ENCODE measurements around the gene ADCY9.

ADCY9 gene

DNA sequence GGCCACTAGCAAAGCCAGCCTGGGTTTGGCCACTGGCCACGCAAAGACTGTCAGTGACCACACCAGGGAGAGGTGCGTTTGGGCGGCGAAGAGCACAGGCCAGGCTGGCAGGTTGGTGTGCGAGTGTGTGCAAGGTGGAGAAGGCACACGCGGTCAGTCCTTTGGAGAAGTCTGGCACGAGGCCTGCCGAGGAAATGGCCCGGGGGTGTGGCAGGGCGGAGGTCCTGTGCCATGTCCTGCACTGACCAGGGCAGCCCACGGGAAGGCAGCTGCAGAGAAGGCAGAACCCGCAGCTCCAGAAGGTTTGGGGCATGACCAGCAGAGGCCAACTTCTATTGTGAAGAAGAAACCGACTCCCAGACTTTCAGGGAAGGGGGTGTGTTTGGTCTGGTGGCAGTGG is 90.8 kb downstream of the ADCY9 start:
- DNase-seq = no peak

DNA sequence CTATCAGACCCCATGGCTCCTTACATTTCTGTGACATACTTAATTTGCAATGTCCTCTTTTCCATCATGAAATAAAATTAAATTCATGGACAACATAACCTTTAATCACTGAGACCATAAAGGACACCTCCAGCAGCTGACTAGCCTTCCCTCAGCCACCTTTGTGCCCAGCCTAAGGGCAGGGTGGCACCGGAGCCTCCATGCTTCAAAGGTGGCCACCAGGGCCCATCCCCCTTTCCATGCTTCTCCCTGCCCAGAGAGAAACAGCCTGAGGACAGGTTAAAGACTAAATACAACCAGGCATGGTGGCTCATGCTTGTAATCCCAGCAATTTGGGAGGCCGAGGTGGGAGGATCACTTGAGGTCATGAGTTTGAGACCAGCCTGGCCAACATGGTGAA is 94.3 kb downstream of the ADCY9 start:
- DNase-seq = no peak

DNA sequence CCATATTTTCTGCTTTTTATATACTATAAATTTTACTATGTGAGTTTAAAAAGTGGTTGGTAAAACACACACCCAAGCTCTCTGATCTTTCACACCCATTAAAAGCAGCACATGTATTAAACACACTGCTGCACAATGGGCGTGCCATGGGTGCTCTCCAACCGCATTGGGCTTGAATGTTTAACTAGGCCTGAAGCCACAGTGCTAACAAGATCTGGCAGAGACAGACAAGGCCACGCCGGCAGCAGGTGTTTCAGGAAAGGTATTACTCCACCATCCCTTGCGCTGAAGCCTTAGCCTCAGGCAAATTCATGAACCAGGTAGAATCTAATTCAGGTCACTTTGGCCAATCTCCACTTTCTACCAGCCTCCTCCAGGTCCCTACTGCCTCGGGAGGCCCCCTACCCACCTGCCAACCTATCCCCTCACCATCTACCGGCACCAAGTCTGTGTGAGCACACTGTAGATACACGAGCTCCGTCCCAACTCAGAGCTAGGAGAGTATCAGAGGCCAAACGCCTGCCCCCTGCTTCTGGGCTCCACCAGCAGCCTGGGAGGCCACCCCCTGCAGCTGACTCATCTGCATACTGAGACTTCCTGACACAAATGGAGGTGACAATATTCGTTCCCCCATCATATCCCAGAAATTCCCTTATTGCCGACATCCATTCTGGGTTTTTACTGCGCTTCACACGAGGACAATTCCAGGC is 95.0 kb downstream of the ADCY9 start:
- DNase-seq = no peak

DNA sequence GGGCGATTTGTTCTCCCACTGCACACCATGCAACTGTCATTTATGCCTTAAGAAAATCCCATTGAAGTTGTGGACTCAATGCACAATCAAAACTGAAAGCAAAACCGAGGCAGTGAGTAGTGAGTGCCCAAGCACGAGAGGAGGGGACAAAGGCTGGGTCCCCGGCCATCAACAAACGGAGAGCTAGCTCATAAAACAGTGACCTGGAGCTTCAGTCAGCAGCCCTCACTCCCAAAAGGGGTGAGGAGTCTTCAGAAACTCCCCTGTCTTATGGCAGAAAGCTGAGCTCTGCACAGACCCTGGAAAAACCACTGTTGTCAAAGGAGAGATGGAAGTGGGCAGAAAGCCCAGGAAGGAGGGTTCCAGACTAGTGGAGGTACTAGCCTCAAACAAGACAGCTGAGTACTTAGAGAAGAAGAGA is 96.9 kb downstream of the ADCY9 start:
- DNase-seq = no peak

DNA sequence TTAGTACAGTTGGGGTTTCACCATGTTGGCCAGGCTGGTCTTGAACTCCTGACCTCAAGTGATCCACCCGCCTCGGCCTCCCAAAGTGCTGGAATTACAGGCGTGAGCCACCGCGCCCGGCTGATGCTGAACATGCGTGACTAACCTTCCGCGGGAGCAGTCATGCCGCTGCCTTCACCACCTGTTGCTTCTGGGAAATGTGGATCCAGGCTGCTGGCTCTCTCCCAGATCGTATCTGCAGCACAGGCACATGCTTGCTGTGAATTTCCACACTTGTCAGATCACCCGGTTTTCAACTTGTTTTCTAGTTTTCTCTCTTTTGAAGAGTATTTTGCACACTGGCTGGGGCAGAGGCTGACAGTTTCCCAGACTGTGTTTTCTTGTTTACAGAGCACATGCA is 97.9 kb downstream of the ADCY9 start:
- DNase-seq = no peak

DNA sequence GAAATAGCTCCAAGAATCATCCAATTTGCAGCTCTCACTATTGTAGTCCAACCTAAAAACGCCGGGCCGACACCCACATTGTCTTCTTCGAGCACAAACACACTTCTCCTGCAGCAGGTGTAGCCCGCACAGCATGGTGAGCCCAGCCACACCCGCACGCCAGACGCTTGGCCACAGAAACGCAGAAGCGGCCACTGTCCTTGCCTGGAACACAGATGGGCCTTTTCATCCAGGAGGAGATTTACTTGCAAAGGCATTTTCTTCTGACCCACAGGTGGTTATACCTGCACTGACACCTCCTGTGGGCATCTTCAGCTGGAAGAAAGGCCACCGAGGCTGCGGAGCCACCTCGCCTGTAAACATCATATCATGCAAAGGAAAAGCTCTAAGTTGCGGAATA is 98.4 kb downstream of the ADCY9 start:
- no peak for DNase-seq

DNA sequence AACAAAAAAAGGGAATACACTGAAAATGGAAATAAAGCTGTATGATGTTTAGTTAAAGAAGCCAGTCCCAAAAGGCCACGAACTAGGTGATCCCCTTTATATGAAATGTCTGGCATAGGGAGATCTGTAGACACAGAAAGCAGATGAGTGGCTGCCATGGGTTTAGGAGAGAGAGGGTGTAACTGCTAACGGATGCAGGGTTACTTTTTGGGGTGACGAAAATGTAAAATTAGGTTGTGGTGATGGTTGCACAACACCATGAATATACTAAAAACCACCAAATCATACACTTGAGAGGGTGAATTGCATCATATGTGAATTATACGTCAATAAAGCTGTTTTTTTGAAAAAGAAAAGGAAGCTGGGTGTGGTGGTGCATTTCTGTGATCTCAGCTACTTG is 99.6 kb downstream of the ADCY9 start:
- no peak for DNase-seq

DNA sequence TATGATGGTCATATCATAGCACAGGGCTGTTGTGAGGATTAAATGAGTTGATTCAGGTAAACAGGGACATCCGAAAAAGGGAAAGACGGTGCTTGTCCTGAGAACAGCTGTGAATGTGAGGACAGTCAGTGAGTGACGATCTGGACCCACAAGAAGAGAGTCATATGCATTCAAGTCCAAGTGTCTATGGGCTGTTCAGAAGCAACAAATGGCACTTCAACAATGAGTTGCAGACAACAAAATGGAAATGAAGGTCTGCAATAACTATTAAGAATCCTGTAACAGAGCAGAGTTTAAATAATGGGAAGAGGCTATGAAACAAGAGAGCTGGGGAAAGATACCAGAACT is 100.3 kb downstream of the ADCY9 start:
- DNase-seq = no peak

DNA sequence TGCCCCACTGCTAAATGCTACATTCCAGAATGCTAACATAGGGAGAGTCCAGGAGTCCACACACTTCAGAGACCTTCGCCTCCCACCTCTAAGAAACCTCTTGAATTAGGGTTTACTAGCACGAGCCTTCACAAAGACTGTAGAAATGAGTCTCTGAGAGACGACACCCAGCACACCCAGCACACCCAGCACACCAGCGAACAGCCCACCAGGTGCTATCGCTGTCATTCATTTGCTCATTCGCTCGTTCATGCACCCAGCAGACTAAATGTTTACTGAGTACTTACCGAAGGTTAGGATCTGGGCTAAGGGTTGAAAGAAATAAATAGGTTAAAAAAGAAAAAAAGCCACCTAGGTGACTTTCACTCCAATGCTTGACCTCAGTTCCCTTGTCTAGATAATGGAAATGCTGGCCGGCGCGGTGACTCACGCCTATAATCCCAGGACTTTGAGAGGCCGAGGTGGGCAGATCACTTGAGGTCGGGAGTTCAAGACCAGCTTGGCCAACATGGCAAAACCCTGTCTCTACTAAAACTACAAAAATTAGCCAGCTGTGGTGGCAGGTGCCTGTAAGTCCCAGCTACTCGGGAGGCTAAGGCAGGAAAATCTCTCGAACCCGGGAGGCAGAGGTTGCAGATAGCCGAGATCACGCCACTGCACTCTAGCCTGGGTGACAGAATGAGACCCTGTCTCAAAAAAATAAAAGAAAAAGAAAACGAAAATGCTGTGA is 100.8 kb downstream of the ADCY9 start:
- no peak for DNase-seq

DNA sequence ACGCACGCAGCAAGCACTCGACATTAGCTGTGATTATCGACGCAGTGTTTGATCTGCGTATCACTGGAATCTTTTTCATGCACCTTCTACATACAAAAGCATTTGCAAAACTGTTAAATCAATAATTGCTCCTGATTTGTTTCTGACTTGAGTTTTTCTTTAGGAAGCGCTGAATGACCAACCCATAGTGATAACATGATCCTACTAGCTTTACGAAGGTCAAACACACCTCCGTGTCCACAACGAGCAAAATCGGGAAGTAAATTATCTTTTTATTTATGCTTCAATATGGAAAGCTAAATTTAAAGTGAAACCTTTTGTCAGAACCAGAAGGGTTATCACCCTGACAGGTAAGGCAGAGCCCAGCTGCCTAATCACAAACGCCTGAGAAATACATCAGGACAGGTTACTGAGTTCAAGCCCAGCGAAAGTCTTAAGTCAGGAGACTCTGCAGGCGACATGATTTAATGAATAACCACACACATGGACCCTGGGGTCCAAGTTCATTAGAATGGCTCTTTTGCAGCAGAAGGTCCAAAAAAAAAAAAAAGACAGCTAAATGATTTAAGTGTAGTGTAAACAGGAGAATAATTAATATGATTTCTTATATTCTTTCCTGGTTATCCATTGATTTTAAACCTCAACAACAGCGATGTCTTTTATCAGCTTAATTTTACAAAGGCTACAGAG is 104.2 kb downstream of the ADCY9 start:
- DNase-seq = no peak

DNA sequence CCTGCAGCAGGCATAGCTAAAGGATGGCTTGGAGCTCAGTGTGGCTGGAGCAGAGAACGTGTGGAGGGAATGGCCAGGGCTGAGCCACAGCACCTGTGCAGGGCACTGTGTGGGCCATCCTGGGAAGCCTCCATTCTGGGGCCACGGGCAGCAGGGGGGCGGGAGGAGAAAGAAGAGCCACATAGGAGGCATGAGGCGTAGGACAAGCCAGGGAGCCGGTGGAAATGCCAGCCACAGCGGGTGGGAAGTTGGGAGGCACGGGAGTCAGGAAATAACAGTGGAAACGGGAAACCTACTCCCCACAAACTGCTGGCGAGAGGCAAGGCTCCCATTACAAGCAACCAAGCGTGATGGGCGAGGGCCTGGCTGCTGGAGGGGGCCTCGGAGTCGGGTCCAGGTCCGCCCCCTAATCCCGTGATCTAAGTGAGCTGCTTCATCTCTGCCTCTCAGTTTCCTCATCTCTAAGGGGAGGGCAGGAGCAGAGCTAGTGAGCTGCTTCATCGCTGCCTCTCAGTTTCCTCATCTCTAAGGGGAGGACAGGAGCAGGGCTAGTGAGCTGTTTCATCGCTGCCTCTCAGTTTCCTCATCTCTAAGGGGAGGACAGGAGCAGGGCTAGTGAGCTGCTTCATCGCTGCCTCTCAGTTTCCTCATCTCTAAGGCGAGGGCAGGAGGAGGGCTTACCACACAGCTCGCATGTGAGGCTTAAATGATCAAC is 104.9 kb downstream of the ADCY9 start:
- no peak for DNase-seq

DNA sequence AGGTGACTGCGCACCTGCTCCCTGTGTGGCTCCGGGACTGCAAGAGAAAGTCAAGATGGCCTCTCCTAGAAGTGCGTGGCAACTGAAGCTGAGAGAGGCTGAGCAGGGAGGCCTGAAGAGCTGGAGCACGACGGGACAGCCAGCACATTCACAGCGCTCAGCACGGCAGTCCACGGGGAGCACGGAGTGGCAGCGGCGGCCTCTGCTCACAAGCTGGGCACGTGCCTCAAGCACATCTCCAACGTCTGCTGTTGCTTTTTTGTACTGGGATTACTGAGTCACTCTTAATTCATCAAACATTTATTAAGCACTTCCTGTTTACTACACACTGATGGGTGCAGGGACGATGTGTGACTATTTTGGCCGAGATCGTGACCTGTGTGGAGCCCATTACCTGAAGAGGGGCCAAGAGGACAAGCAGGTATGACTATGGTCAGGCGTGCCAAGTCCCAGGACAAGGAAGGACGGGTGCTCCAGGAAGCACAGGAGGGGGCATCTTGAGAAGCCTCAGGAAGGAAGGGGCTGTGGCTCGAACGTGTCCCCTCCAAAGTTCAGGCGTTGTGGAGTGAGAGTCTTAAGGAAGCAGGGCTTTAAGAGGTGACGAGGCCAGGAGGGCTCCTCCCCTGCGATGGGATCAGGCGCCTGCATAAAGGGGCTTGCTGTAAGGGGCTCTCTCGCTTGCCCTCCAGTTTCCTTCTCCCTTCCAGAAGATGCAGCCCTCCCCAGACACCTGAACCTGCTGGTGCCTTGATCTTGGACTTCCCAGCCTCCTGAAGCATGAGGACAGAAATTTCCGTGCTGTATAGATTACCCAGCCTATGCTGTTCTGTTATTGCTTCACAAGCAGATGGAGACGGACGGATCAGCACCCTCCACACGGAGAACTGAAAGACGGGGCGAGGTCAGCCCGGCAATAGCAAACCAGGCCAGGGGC is 105.8 kb downstream of the ADCY9 start:
- DNase-seq = no peak

DNA sequence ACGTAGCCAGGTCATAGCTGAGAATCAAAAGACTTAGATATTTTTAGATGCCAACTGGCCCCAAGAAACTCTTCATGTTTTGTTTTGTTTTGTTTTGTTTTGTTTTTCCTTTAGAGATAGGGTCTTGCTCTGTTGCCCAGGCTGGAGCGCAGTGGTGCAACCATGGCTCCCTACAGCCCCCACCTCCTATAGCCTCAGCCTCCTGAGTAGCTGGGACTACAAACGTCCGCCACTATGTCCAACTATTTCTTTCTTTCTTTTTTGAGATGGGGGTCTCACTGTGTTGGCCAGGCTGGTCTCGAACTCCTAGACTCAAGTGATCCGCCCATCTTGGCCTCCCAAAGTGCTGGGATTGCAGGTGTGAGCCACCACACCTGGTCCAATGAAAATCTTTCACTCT is 107.1 kb downstream of the ADCY9 start:
- DNase-seq = no peak

DNA sequence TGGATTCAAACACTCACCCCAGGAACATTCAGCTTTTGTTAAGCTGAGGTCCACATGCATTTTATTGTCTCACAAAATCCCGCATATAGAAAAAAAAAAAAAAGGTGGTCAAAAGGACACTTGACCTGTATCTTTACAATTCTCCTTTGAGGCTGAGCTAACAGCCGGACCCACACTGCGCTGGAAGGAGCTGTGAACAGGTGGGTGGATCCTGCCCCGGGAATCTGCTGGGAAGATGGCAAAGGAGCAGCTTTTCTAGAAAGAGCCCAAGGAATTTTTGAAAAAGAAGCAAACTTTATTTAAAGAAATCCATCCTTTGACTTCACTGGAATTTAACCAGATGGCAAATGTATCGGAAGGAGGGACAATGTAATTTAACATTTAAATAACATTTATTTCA is 108.1 kb downstream of the ADCY9 start:
- no peak for DNase-seq

DNA sequence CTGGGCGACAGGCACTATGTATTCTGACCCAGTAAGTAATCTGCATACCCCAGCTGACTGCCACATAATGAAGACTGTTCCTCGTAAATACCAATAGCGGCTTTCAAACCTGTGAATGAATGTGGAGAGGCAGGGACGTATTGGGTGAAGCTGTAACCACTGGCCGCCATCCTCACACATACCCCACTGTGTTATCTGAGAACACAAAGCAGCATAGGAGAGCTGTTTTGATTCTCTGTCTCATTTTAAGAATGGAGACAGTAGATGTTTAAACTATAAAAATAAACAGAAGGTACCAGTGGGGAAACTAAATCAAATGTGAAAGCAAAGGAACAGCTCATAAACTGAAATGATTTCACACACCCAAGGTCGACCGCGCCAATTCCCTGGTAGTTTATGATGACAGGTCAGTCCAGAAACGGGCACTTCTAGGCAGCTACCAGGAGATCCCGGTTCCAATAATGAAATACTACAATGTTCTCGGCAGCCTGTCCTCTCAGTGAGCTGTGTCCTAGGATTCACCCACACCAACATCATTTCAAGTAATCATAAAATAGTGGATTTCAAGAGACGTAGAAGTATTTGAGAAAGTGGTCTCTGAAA is 109.7 kb downstream of the ADCY9 start:
- DNase-seq = no peak

DNA sequence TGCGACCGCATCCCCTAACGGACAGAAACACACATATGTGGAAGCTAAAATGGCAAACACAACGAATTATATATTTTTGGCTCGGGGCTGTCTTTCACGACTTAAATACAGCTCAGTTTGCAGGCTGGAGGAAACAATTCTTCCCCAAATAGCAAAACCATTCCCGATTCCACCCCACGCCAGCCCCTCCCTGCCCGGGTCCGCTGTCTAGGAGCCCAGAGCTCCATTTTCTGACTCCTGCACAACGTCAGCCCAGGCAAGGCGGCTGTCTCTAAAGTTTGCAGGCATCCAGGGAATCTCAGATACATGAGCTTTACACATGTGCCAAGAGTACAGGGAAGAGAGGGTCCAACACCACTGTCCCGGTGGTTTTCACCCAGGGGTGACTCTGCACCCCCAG is 110.5 kb downstream of the ADCY9 start:
- DNase-seq = no peak

DNA sequence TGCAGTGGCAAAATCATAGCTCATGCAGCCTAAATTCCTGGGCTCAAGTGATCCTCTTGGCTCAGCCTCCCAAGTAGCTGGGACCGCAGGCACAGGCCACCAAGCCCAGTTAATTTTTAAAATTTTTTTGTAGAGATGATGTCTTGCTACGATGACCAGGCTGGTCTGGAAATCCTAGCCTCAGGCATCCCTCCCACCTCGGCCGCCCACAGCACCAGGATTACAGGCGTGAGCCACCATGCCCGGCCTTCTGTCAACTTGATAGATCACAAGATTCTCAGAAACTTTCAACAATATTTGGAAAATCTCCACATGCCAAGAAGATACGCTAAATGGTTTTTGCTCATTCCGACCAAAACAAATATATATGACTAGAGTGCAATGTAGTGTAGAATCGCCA is 111.0 kb downstream of the ADCY9 start:
- DNase-seq = no peak

DNA sequence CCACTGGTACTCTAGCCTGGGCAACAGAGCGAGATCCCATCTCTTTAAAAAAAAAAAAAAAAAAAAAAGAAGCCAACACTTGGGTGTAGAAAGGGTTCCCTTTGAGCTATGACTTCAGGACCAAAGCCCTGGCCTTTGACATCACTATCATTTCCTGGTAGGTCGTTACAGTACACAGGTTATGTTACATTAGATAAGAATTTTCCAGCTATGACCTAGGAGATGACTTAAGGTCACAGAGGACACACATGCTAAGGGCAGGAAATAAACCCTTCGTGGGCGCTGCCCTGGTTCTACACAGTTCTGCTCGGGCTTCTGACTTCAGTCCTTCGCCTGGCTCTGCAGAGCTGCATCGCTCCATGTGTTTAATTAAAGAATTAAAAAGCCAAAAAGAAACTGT is 112.0 kb downstream of the ADCY9 start:
- DNase-seq = no peak

DNA sequence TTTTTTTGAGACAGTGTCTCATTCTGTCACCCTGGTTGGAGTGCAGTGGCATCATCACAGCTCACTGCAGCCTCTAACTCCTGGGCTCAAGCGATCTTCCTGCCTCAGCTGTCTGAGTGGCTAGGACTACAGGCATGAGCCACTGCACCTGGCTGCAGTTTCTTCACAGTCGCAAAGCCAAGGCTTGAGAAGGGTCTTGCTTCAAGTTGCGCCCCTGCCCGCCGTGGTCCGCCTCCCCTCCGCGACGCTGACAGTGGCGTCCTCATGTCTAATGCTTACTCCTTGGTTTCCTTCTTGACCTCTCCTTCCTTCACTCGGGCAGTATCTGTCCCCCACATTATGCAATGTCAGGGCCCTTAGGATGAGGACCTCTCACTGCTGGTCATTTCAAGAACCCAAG is 112.7 kb downstream of the ADCY9 start:
- no peak for DNase-seq

DNA sequence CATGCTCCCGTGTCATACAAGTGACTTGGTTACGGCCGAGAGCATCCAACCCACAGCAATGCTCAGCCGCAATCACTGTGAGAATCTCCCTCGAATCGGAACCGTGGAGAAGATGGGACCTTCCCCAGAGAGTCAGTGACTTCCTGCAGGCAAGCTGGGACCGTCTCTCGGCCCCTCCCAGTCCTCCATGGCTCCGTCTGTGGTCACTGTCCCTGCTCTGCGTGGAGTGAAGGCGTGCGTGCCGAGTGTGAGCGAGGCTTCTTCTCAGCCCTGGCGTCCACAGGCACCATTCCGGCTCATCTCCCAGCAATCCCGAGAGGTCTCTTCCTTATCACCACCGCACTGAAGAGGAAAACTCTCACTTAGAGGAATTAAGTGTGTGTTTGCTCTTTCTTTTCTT is 113.1 kb downstream of the ADCY9 start:
- DNase-seq = no peak

DNA sequence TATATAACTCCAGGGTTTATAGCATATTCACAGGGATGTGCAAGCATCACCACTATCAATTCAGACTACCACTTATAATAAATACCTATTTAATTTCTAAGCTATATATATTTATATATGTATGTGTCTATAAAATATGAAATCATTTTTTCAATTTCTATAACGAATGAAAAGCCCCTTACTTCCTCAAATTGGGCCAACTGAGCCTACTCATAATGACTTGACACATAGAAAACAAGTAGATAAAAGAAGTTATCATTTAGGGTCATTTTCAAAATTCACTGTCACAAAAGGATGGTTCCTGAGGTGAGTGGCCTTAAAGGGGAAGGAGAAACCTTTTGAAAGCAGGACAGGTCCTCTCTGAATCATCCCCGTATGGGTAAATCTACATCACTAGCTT is 114.1 kb downstream of the ADCY9 start:
- DNase-seq = no peak

Measured in stimulated activated CD4-positive, alpha-beta T cell treated with anti-CD3 and anti-CD28 coated beads, Interleukin-2, amount 100 ng/mL, for 48 hours (primary cell).